CD4-positive, alpha-beta T cell treated with Interleukin-6 for 4 hours (primary cell): ENCODE measurements around the gene LIN9.
"Not testable (repeated sequence)": the region's sequence is repeated elsewhere in the genome, so short reads cannot be mapped to it uniquely, and the experiment has no call there.

Source experiments
- DNase-seq: peaks from one replicate; pipeline ENCODE4 v3.0.0-alpha.2; 2020; ENCODE audit warnings: mixed read lengths

Gene LIN9

DNA sequence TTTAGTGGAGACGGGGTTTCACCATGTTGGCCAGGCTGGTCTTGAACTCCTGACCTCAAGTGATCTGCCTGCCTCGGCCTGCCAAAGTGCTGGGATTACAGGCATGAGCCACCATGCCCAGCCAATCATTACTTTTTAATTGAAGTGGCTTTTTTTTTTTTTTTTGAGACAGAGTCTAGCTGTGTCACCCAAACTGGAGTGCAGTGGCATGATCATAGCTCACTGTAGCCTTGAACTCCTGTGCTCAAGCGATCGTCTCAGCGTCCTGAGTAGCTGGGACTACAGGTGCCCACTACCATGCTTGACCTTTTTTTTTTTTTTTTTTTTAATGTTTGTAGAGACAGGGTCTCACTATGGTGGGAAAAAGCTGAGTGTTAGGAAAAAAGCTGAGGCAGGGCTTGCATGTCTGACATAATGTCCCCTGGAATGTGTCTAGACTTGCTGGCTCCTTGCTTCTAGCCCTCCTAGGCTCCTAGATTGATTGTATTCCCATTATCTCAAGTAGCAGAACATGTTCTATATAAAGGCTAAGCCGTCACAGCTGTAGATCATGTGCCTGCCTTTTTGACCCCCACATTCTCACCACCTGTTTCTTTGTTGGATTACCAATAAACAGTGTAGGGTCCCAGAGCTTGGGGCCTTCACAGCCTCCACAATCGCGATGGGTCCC is 36.6 kb downstream of the LIN9 start:
- not testable (repeated sequence) for DNase-seq

- DNase-seq = no peak
Measured at GRCh38 chr1:226268421-226269124, 40.4 kb downstream of the LIN9 start.

- DNase-seq = no peak
Measured at GRCh38 chr1:226261818-226262217, 47.1 kb downstream of the LIN9 start.

DNA sequence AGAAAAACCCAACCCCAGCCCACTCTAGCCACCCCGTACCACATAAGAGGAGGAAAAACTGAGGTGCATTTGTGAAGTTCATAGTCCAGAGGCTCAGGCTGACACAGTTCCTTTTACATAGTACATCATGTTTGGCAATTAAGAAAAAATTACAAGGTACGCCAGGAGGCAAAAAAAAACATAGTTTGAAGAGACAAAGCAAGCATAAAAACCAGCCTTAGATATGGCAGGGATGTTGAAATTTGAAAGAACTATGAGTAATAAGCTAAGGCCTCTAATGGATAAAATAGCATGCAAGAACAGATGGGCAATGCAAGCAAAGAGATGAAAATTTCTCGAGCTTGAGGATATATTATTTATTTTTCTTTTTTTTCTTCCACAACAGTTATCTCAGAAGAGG is 53.6 kb downstream of the LIN9 start:
- no peak for DNase-seq

DNA sequence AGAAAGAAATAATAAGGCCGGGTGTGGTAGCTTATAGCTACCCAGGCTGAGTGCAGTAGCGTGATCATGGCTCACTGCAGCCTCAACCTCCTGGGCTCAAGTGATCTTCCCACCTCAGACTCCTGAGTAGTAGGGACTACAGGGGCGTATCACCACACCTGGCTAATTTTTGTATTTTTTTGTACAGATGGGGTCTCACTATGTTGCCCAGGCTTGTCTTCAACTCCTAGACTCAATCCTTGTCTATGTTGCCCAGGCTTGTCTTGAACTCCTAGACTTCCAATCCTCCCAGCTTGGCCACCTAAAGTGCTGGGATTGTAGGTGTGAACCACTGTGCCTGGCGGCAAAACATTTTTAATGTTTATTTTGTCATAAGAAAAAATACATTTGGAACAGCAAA is 55.0 kb downstream of the LIN9 start:
- no peak for DNase-seq

GRCh38 chr1:226252841-226253240 is 56.1 kb downstream of the LIN9 start:
- not testable (repeated sequence) for DNase-seq

- DNase-seq = no peak
Measured at GRCh38 chr1:226250511-226250910, 58.5 kb downstream of the LIN9 start.

- DNase-seq = no peak
Measured at GRCh38 chr1:226248796-226249195, 60.2 kb downstream of the LIN9 start.

DNA sequence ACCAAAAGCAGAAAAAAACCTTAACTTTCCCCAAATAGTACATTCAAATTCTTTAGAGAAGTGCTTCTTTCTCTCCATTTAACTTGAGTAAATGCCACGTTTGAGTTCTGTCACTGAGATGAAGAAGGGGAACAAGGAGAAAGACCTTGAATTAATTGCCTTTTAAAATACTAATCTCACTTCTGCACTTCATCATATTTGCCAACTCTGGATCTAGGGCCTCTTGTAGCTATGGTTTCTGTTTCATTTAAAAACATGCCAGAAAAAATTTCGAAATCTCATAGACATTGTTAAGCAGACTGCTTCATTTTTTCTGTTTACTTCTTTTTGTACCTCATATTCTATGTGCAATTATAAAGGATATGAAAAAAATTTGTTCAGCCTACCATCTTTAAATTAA is 60.9 kb downstream of the LIN9 start:
- no peak for DNase-seq

DNA sequence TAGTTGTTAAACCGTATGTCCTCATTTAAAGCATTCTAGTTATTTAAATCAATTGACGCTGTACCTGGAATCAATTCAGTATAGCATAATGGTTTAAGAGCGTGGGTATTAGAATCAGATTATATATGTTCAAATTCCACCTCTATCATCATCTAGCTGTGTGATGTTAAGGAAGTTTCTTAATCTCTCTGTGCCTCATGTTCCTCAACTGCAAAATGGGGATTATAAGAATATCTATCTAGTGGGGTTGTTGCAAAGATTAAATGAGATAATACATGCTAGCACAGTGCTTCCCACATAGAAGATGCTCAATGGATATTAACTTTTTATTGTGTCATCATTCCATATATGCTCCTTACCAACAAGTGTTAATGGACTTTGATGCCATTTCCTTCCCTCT is 69.5 kb downstream of the LIN9 start:
- DNase-seq = no peak

DNA sequence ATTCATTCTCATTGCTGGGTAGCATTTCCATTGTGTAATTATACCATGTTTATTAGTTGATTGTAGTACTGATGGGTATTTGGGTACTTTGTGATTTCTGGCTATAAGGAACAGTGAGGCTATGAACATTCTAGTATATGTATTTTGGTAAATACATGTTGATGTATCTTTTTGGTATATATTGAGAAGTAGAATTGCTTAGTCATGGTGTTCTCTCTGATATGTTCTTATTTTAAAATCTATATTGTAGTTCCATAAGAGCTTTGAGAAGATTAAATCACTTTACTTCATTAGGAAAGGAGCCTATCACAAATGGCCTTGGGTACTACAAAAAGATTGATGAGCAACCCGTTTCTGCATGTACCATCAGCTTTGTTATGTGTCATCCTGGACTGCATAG is 72.1 kb downstream of the LIN9 start:
- DNase-seq = no peak

GRCh38 chr1:226233806-226234205 is 75.2 kb downstream of the LIN9 start:
- DNase-seq = no peak

DNA sequence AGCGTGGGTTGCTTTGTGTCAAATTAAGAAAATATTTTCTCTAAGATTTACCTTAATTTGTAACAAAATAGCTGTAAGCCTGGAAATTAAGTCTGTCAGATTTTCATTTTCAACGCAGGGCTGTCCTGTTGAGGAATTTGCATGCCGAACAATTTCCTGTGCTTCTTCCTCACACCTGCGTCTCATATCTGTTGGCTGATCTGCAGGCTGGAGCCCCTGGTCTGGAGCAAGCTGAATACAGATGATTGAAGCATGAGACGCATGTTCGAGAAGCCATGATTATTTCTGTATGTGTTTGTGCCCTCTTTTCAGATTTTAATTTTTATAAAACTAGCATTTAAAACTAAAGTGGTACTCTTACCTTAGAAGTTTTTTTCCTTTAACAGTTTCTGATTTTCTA is 75.7 kb downstream of the LIN9 start:
- no peak for DNase-seq

GRCh38 chr1:226226601-226227000 is 82.4 kb downstream of the LIN9 start:
- no peak for DNase-seq

DNA sequence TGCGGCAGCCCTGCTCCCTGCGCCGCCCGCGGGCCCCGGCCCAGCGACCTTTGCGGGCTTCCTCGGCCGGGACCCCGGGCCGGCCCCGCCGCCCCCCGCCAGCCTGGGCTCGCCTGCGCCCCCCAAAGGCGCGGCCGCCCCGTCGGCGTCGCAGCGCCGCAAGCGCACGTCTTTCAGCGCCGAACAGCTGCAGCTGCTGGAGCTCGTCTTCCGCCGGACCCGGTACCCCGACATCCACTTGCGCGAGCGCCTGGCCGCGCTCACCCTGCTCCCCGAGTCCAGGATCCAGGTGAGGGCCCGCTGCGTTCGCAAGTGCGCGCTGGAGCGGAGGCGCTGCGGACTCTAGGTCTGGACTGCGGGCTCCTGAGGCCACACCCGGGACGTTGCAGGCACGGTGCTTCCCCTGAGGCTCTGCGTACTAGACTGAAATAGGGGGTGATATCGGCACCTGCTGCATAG is 85.1 kb downstream of the LIN9 start:
- DNase-seq = peak; percentile 7

DNA sequence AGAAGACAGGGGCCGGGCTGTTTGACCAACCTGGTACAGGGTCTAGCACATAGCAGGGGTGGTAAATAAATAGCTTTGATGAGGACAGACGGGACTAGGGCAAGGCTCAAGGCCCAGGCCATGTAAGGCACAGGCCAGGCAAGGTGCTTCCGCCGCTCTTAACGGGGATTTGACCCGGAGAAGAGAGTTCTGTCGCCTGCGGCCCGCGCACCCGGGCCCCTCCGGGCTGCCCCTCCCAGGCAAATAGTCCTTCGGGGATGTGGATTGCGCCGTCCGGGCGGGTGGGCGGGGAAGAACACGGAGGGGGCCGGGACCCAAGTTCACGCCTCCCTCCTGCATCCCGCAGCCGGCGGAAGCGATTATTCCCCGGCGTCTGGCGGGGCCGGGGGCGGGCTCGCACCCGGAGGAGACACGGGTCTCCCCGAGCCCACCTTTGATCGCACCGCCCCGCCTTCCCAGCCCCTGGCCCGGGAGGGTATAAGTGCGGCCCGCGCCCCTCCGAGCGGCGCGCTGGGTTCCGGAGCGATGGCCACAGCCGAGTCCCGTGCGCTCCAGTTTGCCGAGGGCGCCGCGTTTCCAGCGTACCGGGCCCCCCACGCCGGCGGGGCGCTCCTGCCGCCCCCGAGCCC is 85.7 kb downstream of the LIN9 start, which contains the start of gene MIXL1:
TSS of gene MIXL1 (plus strand) at position 508 of the 629 bp plus-strand sequence. CDS start at position 526, 18 bp downstream.
- no peak for DNase-seq

DNA sequence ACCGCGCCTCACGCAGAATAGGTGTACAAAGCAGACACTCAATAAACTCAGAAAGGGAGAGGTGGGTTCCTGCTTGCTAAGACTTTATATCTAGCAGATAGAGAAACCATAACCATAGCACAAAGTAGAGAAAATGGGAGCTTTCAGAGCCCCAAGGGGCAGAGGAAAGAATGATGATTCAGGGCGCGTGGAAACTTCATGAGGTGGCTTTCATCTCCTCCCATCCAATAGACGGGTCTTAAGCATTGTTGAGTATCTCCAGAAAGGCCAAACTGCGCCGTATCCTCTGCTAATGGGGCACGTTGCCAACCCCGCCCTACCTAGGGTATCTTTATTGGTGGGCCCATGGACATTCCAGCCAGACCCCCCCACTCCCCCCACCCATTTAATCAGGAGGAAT is 86.3 kb downstream of the LIN9 start:
- no peak for DNase-seq

DNA sequence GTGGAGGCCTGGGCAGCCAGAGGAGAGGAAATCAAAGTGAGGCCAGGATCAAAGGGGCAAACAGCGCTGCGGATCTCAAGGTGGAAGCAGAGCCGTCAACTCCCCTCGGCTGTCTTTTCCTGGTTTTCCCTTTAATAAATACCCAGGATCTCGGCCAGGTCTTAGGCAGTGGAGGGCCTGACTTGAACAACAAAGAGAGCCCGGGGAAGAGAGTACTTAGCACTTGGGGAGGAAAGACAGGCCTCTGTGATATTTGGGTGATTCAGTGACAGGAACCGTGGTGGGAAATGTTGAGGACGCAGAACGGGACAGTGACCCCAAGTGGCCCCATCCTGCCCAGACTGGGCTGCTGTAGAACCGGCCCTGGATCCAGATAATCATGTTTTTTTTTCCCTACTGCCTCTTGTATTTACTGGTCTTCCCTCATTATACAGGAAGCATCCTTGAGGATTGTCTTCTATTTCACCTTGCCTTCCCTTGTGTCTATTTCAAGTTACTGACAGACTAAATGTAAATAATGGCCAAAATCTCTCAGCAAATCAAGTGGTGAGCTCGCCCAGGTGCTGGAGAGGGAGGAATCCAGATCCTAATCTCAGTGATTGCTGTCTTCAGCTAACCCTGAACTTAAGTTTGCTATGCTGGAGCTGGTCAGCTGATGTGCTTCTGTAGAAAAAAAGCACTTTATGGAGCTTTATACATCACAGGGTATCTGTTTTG is 88.3 kb downstream of the LIN9 start:
- no peak for DNase-seq

- DNase-seq = no peak
Measured at GRCh38 chr1:226217273-226217672, 91.7 kb downstream of the LIN9 start.

DNA sequence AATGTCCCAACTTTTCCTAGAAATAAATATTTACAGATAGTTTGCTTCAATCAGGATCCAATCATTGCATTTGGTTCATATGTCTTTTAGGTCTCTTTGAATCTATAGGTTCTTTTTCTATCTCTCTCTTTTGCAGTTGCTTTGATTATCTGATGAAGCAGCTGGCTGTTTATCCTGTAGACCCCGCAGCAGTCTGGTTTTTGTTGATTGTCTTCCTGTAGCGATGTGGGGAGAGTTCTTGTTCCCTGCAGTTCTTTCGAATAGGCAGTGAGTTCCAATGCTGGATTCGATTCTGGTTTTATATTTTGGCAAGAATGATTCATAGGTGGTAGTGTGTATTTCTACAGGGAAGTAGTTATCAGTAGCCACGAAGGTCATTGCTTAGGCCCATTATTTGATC is 92.9 kb downstream of the LIN9 start:
- DNase-seq = no peak

GRCh38 chr1:226215239-226215638 is 93.7 kb downstream of the LIN9 start:
- DNase-seq = no peak

DNA sequence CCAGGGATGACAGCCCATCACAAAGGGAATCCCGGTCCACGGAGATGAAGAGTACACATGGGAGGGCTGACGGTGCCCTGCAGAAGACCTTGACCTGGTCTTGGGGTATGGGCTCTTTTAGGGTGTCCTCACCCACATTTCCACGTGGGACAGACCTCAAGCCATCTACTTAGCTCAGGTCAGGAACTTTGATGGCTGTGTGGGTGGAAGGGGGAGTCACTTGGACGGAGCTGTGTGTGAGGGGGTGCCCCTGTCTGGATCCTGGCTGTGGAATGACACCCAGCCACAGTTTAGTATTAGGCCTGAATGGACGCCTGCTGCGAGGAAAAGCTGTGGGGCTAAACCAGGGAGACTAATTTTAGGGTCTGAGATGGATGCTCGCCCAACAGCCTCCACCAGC is 96.4 kb downstream of the LIN9 start:
- no peak for DNase-seq

- no peak for DNase-seq
Measured at GRCh38 chr1:226211181-226211821, 97.7 kb downstream of the LIN9 start.
